Esophagus squamous epithelium (tissue), 4 donors: ENCODE data around the gene PGC.

Source experiments
- POLR2A ChIP-seq, 4 donors: fragments of 450-650 bp; IDR thresholded peaks; one replicate each; pipeline ENCODE4 v1.6.1; 2017; ENCODE audit warnings: antibody characterized with exemption in 4 of 4, mild to moderate bottlenecking in 4 of 4, moderate library complexity in 3 of 4
- TF ChIP-seq, protein P1 (sequence below), 6 experiments: fragments of 450-650 bp in 4 of 6; fragments of 200-600 bp in 2 of 6; sonication (generic) in 2 of 6; IDR thresholded peaks; one replicate each; pipeline ENCODE4 v1.5.1; 2016 to 2019; ENCODE audit warnings: antibody characterized with exemption in 6 of 6, mild to moderate bottlenecking in 4 of 6, moderate library complexity in 4 of 6

DNA sequence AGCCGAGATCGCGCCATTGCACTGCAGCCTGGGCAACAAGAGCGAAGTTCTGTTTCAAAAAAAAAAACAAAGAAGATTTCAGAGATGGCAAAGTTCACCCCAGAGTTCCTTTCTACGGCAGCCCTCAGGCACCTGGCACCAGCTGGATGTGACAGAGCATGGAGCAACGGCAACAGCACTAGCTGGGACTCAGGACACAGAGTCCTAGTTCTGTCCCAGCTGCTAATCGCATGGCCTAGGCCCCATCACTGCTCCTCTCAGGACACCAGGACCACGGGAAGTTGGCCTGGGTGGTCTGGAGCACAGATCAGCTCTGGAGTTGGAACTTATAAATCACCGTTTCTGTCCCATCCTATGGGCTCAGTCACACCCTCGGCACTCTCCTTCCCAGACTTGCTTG, 1.1 kb downstream of the PGC start:
- TF ChIP-seq, protein P1, sequence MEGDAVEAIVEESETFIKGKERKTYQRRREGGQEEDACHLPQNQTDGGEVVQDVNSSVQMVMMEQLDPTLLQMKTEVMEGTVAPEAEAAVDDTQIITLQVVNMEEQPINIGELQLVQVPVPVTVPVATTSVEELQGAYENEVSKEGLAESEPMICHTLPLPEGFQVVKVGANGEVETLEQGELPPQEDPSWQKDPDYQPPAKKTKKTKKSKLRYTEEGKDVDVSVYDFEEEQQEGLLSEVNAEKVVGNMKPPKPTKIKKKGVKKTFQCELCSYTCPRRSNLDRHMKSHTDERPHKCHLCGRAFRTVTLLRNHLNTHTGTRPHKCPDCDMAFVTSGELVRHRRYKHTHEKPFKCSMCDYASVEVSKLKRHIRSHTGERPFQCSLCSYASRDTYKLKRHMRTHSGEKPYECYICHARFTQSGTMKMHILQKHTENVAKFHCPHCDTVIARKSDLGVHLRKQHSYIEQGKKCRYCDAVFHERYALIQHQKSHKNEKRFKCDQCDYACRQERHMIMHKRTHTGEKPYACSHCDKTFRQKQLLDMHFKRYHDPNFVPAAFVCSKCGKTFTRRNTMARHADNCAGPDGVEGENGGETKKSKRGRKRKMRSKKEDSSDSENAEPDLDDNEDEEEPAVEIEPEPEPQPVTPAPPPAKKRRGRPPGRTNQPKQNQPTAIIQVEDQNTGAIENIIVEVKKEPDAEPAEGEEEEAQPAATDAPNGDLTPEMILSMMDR (IDR thresholded peaks at IDR 0.05), result no peak
- TF ChIP-seq POLR2A (IDR thresholded peaks at IDR 0.05), result no peak
